IMR-90 (cell line): ENCODE results near the gene TASP1. TPM values are rescaled to one million over a fixed set of nuclear protein-coding genes. Genes with fewer than 3 reads are reported as not detected.

ENCODE experiments used
- ATAC-seq: fragments of 200-7000 bp; cut with Tn5 transposase; 2 replicates; pipeline ENCODE4 v1.9.1; 2020; ENCODE audit warnings: low read depth, mild to moderate bottlenecking, moderate library complexity
- BruUV-seq: library from RNA; stranded (reverse); fragments of 400-500 nt; replicated peaks from 2 replicates; lab custom pipeline; 2021; lab: Mats Ljungman, UMichigan
- CTCF ChIA-PET: fragments of 300-600 bp; formaldehyde crosslinking; extraction: SDS; loops from one replicate; lab custom pipeline; 2021; ENCODE audit warnings: antibody characterized with exemption; lab: Yijun Ruan, JAX
- POLR2A ChIA-PET: fragments of 300-600 bp; sonication (Branson Sonifier 250); formaldehyde crosslinking; loops from one replicate; lab custom pipeline; 2022; ENCODE audit warnings: antibody characterized with exemption; ENCODE audit not compliant: unreplicated experiment; lab: Charles Lee
- DNase-seq: peaks from one replicate; pipeline ENCODE4 v3.0.0; 2013
- H2AFZ ChIP-seq: replicated peaks from 2 replicates; pipeline ENCODE3; 2013; ENCODE audit warnings: low read length, mild to moderate bottlenecking; ENCODE audit not compliant: poor library complexity
- H2AK5ac ChIP-seq: 2 replicates; pipeline ENCODE4 v1.6.1; 2013; ENCODE audit warnings: low read depth, low read length, inconsistent platforms
- H2AK9ac ChIP-seq: replicated peaks from 2 replicates; pipeline ENCODE3; 2013; ENCODE audit warnings: mild to moderate bottlenecking, low read depth, low read length, moderate library complexity; ENCODE audit not compliant: poor library complexity
- H2BK120ac ChIP-seq: 2 replicates; pipeline ENCODE4 v1.6.1; 2013; ENCODE audit warnings: low read depth, low read length, inconsistent platforms
- H2BK15ac ChIP-seq: 3 replicates; pipeline ENCODE4 v1.6.1; 2013; ENCODE audit warnings: low read depth, low read length, inconsistent platforms
- H2BK20ac ChIP-seq: 2 replicates; pipeline ENCODE4 v1.6.1; 2013; ENCODE audit warnings: low read depth, mild to moderate bottlenecking, inconsistent platforms, low read length, moderate library complexity
- H2BK5ac ChIP-seq: 2 replicates; pipeline ENCODE4 v1.6.1; 2013; ENCODE audit warnings: mild to moderate bottlenecking, low read depth, low read length, inconsistent platforms; ENCODE audit not compliant: poor library complexity, severe bottlenecking
- H3K14ac ChIP-seq: replicated peaks from 2 replicates; pipeline ENCODE4 v1.6.1; 2013; ENCODE audit warnings: low read depth, low read length, inconsistent platforms
- H3K18ac ChIP-seq: 2 replicates; pipeline ENCODE4 v1.6.1; 2013; ENCODE audit warnings: low read depth, low read length, control low read depth
- H3K23ac ChIP-seq: 2 replicates; pipeline ENCODE4 v1.6.1; 2013; ENCODE audit warnings: low read depth, low read length, inconsistent platforms
- H3K27ac ChIP-seq: 2 replicates; pipeline ENCODE4 v1.5.1; 2013; ENCODE audit warnings: mild to moderate bottlenecking, control low read depth, low read length; ENCODE audit not compliant: insufficient read depth
- H3K27me3 ChIP-seq: 2 replicates; pipeline ENCODE4 v1.6.1; 2013; ENCODE audit warnings: low read length; ENCODE audit not compliant: control insufficient read depth, insufficient read depth
- H3K36me3 ChIP-seq: 2 replicates; pipeline ENCODE4 v1.6.1; 2013; ENCODE audit warnings: low read length, mixed read lengths; ENCODE audit not compliant: control insufficient read depth, insufficient read depth
- H3K4ac ChIP-seq: 2 replicates; pipeline ENCODE4 v1.6.1; 2013; ENCODE audit warnings: low read depth, low read length, inconsistent platforms
- H3K4me1 ChIP-seq: 2 replicates; pipeline ENCODE4 v1.6.1; 2013; ENCODE audit warnings: low read length, mixed read lengths; ENCODE audit not compliant: control insufficient read depth, insufficient read depth
- H3K4me2 ChIP-seq: 2 replicates; pipeline ENCODE4 v1.6.1; 2013; ENCODE audit warnings: low read depth, mild to moderate bottlenecking, control low read depth, low read length, moderate library complexity
- H3K4me3 ChIP-seq: 2 replicates; pipeline ENCODE4 v1.5.1; 2013; ENCODE audit warnings: low read depth, mild to moderate bottlenecking, control low read depth, low read length, moderate library complexity; ENCODE audit not compliant: insufficient read depth
- H3K56ac ChIP-seq: 2 replicates; pipeline ENCODE4 v1.6.1; 2013; ENCODE audit warnings: low read length, inconsistent platforms; ENCODE audit not compliant: insufficient read depth; ENCODE audit errors: extremely low read depth
- H3K79me1 ChIP-seq, 2 experiments: 2 replicates each; pipeline ENCODE4 v1.6.1; 2013; ENCODE audit warnings: low read length in 2 of 2, inconsistent platforms in 1 of 2, low read depth in 1 of 2
- H3K9ac ChIP-seq: 2 replicates; pipeline ENCODE4 v1.6.1; 2013; ENCODE audit warnings: low read depth, low read length, control low read depth
- H3K9me1 ChIP-seq: 2 replicates; pipeline ENCODE4 v1.6.1; 2013; ENCODE audit warnings: low read length, inconsistent platforms; ENCODE audit not compliant: insufficient read depth
- H3K9me3 ChIP-seq: 2 replicates; pipeline ENCODE4 v1.6.1; 2013; ENCODE audit warnings: low read length; ENCODE audit not compliant: control insufficient read depth, insufficient read depth
- H4K20me1 ChIP-seq: 2 replicates; pipeline ENCODE4 v1.6.1; 2013; ENCODE audit warnings: low read length, inconsistent platforms; ENCODE audit not compliant: insufficient read depth
- H4K5ac ChIP-seq: 2 replicates; pipeline ENCODE4 v1.6.1; 2013; ENCODE audit warnings: mild to moderate bottlenecking, low read depth, low read length, control low read depth
- H4K8ac ChIP-seq, 2 experiments: 2 replicates each; pipeline ENCODE4 v1.6.1; 2013; ENCODE audit warnings: low read depth in 2 of 2, low read length in 2 of 2, control low read depth in 1 of 2, inconsistent platforms in 1 of 2
- H4K91ac ChIP-seq: 2 replicates; pipeline ENCODE4 v1.6.1; 2013; ENCODE audit warnings: low read depth, low read length, inconsistent platforms; ENCODE audit not compliant: insufficient read depth
- BHLHE40 ChIP-seq: fragments of 150-350 bp; IDR thresholded peaks from 2 replicates; pipeline ENCODE4 v1.6.1; 2016; ENCODE audit warnings: mild to moderate bottlenecking, low read depth, low read length
- CEBPB ChIP-seq: IDR thresholded peaks from 2 replicates; pipeline ENCODE4 v1.6.1; 2012; ENCODE audit warnings: low read depth, low read length, improper control_type of control experiment
- CHD1 ChIP-seq: IDR thresholded peaks from 2 replicates; pipeline ENCODE4 v1.6.1; 2012; ENCODE audit warnings: low read depth, low read length, improper control_type of control experiment
- MAFK ChIP-seq: IDR thresholded peaks from 2 replicates; pipeline ENCODE4 v1.6.1; 2012; ENCODE audit warnings: low read depth, low read length, improper control_type of control experiment
- MAZ ChIP-seq: IDR thresholded peaks from 2 replicates; pipeline ENCODE4 v1.6.1; 2012; ENCODE audit warnings: low read depth, mild to moderate bottlenecking, low read length, improper control_type of control experiment, moderate library complexity, borderline replicate concordance
- MXI1 ChIP-seq: IDR thresholded peaks from 2 replicates; pipeline ENCODE4 v1.6.1; 2012; ENCODE audit warnings: low read depth, mild to moderate bottlenecking, low read length, moderate library complexity, borderline replicate concordance
- NFE2L2 ChIP-seq: fragments of 150-350 bp; IDR thresholded peaks from 2 replicates; pipeline ENCODE4 v1.6.1; 2016; ENCODE audit warnings: low read depth, mild to moderate bottlenecking, low read length
- POLR2A ChIP-seq: IDR thresholded peaks from 2 replicates; pipeline ENCODE4 v1.6.1; 2012; ENCODE audit warnings: mild to moderate bottlenecking, low read depth, low read length
- RAD21 ChIP-seq: IDR thresholded peaks from 2 replicates; pipeline ENCODE4 v1.6.1; 2012; ENCODE audit warnings: low read length, improper control_type of control experiment
- RCOR1 ChIP-seq: IDR thresholded peaks from 2 replicates; pipeline ENCODE4 v1.6.1; 2012; ENCODE audit warnings: mild to moderate bottlenecking, low read length, improper control_type of control experiment; ENCODE audit not compliant: insufficient replicate concordance
- SMC3 ChIP-seq: fragments of 150-350 bp; IDR thresholded peaks from 2 replicates; pipeline ENCODE4 v1.6.1; 2016; ENCODE audit warnings: low read depth, mild to moderate bottlenecking, antibody characterized with exemption, low read length, moderate library complexity
- WGBS, 2 experiments: methylation state at CpG; one replicate each; pipeline versions ENCODE4 v1.1.5 to v1.1.7; 2013; ENCODE audit warnings: missing lambda C conversion rate in 2 of 2; ENCODE audit not compliant: insufficient read length in 1 of 2; ENCODE audit errors: extremely low coverage in 2 of 2; 5-methylcytosine and 5-hydroxymethylcytosine counted together
- dilution Hi-C: fragments of 300-500 bp; cut with HindIII; formaldehyde crosslinking; loops from one replicate; pipeline ENCODE4 v1.14.3; 2018; ENCODE audit warnings: low sequenced_read_pairs; ENCODE audit not compliant: unreplicated experiment
- in situ Hi-C: fragments of 300-500 bp; cut with MboI; formaldehyde crosslinking; loops from 3 replicates; pipeline ENCODE4 v1.14.3; 2019; ENCODE audit warnings: low sequenced_read_pairs, inconsistent platforms, mixed read lengths
- intact Hi-C: fragments of 100-400 bp; cut with micrococcal nuclease; formaldehyde crosslinking; loops from 2 replicates; pipeline ENCODE4 v1.10.0; 2022
- polyA plus RNA-seq, 3 experiments: library from polyadenylated mRNA; depleted of rRNA; stranded (reverse); fragments of >200 nt; gene quantifications; 2 replicates each; pipeline ENCODE4 v1.2.3, GENCODE V29; 2012; ENCODE audit warnings: low replicate concordance in 1 of 3
- total RNA-seq: library from RNA; depleted of rRNA; stranded (reverse); fragments of >200 nt; gene quantifications from 2 replicates; pipeline ENCODE4 v1.2.3, GENCODE V29; 2012
- TF ChIP-seq, protein P1 (sequence below): fragments of 150-350 bp; IDR thresholded peaks from 2 replicates; pipeline ENCODE4 v1.6.1; 2017; ENCODE audit warnings: mild to moderate bottlenecking, antibody characterized with exemption, low read length, low read depth
- TF ChIP-seq, protein P2 (sequence below): fragments of 150-350 bp; IDR thresholded peaks from 2 replicates; pipeline ENCODE4 v1.6.1; 2016; ENCODE audit warnings: low read depth, mild to moderate bottlenecking, low read length, moderate library complexity, borderline replicate concordance
- TF ChIP-seq, protein P3 (sequence below): conservative IDR thresholded peaks from 2 replicates; pipeline ENCODE4 v1.5.1; 2012; ENCODE audit warnings: mild to moderate bottlenecking, low read depth, low read length, improper control_type of control experiment

The TASP1 gene
- total and polyA plus RNA-seq, 2 of the 4 experiments (the other 2 are of a cell fraction): 3.9 to 7.9 TPM

GRCh38 chr20:13638162-13638495 lies 603 bp downstream of the TASP1 start:
- peak overlapping the region; percentile 100 for H2AFZ ChIP-seq
- peak overlapping the region; percentile 51 to 96; a peak in 3 of 4 replicates for H4K8ac ChIP-seq
- no peak for TF ChIP-seq BHLHE40
- no peak for TF ChIP-seq CHD1
- TF ChIP-seq, protein P1, sequence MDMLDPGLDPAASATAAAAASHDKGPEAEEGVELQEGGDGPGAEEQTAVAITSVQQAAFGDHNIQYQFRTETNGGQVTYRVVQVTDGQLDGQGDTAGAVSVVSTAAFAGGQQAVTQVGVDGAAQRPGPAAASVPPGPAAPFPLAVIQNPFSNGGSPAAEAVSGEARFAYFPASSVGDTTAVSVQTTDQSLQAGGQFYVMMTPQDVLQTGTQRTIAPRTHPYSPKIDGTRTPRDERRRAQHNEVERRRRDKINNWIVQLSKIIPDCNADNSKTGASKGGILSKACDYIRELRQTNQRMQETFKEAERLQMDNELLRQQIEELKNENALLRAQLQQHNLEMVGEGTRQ: no peak
- TF ChIP-seq NFE2L2: no peak
- no peak for TF ChIP-seq RCOR1
- TF ChIP-seq, protein P2, sequence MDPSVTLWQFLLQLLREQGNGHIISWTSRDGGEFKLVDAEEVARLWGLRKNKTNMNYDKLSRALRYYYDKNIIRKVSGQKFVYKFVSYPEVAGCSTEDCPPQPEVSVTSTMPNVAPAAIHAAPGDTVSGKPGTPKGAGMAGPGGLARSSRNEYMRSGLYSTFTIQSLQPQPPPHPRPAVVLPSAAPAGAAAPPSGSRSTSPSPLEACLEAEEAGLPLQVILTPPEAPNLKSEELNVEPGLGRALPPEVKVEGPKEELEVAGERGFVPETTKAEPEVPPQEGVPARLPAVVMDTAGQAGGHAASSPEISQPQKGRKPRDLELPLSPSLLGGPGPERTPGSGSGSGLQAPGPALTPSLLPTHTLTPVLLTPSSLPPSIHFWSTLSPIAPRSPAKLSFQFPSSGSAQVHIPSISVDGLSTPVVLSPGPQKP: no peak
- TF ChIP-seq MAFK: no peak
- no peak for TF ChIP-seq SMC3
- no peak for TF ChIP-seq CEBPB
- TF ChIP-seq, protein P3, sequence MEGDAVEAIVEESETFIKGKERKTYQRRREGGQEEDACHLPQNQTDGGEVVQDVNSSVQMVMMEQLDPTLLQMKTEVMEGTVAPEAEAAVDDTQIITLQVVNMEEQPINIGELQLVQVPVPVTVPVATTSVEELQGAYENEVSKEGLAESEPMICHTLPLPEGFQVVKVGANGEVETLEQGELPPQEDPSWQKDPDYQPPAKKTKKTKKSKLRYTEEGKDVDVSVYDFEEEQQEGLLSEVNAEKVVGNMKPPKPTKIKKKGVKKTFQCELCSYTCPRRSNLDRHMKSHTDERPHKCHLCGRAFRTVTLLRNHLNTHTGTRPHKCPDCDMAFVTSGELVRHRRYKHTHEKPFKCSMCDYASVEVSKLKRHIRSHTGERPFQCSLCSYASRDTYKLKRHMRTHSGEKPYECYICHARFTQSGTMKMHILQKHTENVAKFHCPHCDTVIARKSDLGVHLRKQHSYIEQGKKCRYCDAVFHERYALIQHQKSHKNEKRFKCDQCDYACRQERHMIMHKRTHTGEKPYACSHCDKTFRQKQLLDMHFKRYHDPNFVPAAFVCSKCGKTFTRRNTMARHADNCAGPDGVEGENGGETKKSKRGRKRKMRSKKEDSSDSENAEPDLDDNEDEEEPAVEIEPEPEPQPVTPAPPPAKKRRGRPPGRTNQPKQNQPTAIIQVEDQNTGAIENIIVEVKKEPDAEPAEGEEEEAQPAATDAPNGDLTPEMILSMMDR: no peak
- no peak for TF ChIP-seq MXI1
- no peak for TF ChIP-seq MAZ
- TF ChIP-seq POLR2A: no peak
- TF ChIP-seq RAD21: no peak
- peak overlapping the region; percentile 61; the same call in 1 of the 2 replicates for H3K14ac ChIP-seq
- 0 out of 2 replicates have a peak, but pooled peaks cover 3% of the 10 kb centered on the region for H3K9me1 ChIP-seq
- no peaks in the 10 kb centered on the region for H3K36me3 ChIP-seq
- H4K91ac ChIP-seq: no peak overlapping the region
- peak overlapping the region; percentile 80 for H3K4me2 ChIP-seq
- DNase-seq (peak; percentile 16), ATAC-seq (no peak)
- H3K9me3 ChIP-seq: no peaks in the 10 kb centered on the region
- H2BK15ac ChIP-seq: no peak overlapping the region
- peak overlapping the region; percentile 83 for H3K23ac ChIP-seq
- no peak overlapping the region; the same call in 1 of the 2 replicates for H4K5ac ChIP-seq
- no peak overlapping the region; the same call in 1 of the 2 replicates for H2BK120ac ChIP-seq
- H2AK5ac ChIP-seq: no peak overlapping the region
- peak overlapping the region; percentile 32 for H2BK5ac ChIP-seq
- H2AK9ac ChIP-seq: peak overlapping the region; percentile 90
- H3K79me1 ChIP-seq: peaks cover 6 to 21% of the 10 kb centered on the region in 2 experiments
- WGBS, 2 experiments: 0% methylated on average over 3 of the region's 7 CpGs; no CpG with 5 or more reads in 1 of the 2 experiments
- no peaks in the 10 kb centered on the region for H3K4me1 ChIP-seq
- no TSS peak for BruUV-seq
- H3K27ac ChIP-seq: peak overlapping the region; percentile 78
- ChIA-PET CTCF (no interaction called here), POLR2A (no interaction called here)
- H3K4me3 ChIP-seq: peak overlapping the region; percentile 84
- dilution Hi-C loops: no loop called here
- H3K27me3 ChIP-seq: peaks cover 2% of the 10 kb centered on the region; the same call in 1 of the 2 replicates
- H3K4ac ChIP-seq: peak overlapping the region; percentile 64
- H3K56ac ChIP-seq: 0 out of 2 replicates have a peak overlapping the region, but pooled peaks have one; percentile 62
- no peak overlapping the region for H2BK20ac ChIP-seq
- intact Hi-C loops: loop anchor here (10.0 kb wide), 1 partner anchor 147 kb away; the partner anchor contains the start of genes ESF1 and NDUFAF5
- no peak overlapping the region for H3K18ac ChIP-seq
- in situ Hi-C loops: no loop called here
- peak overlapping the region; percentile 84 for H3K9ac ChIP-seq
- no peaks in the 10 kb centered on the region for H4K20me1 ChIP-seq
